Measurements from ENCODE around the gene CETP.
"Not testable (repeated sequence)": the region's sequence is repeated elsewhere in the genome, so short reads cannot be mapped to it uniquely, and the experiment has no call there.

Gene CETP

GRCh38 chr16:57000271-57001025 lies 38.7 kb downstream of the CETP start:
- DNase-seq: peak; percentile 58

- no peak for DNase-seq
Measured at GRCh38 chr16:57001026-57001679, 39.4 kb downstream of the CETP start.

GRCh38 chr16:57003439-57004386 lies 42.0 kb downstream of the CETP start:
- no peak for DNase-seq

- DNase-seq: no peak
Measured at GRCh38 chr16:57004387-57005250, 42.9 kb downstream of the CETP start.

- not testable (repeated sequence) for DNase-seq
Measured at GRCh38 chr16:57005597-57005996, 43.8 kb downstream of the CETP start.

- DNase-seq: no peak
Measured at GRCh38 chr16:57007050-57007449, 45.3 kb downstream of the CETP start.

GRCh38 chr16:57007530-57007929 lies 45.8 kb downstream of the CETP start:
- DNase-seq: no peak

- DNase-seq: no peak
Measured at GRCh38 chr16:57008440-57008839, 46.7 kb downstream of the CETP start.

- DNase-seq: no peak
Measured at GRCh38 chr16:57009643-57010170, 48.0 kb downstream of the CETP start.

- DNase-seq: no peak
Measured at GRCh38 chr16:57012353-57012752, 50.6 kb downstream of the CETP start.

- DNase-seq: peak; percentile 17
Measured at GRCh38 chr16:57013229-57013628, 51.5 kb downstream of the CETP start.

- no peak for DNase-seq
Measured at GRCh38 chr16:57013902-57014301, 52.2 kb downstream of the CETP start.

- no peak for DNase-seq
Measured at GRCh38 chr16:57016301-57016700, 54.6 kb downstream of the CETP start.

- DNase-seq: no peak
Measured at GRCh38 chr16:57016831-57017230, 55.1 kb downstream of the CETP start.

GRCh38 chr16:57017251-57017650 lies 55.5 kb downstream of the CETP start:
- DNase-seq: no peak

GRCh38 chr16:57019746-57020145 lies 58.0 kb downstream of the CETP start:
- DNase-seq: no peak

GRCh38 chr16:57020651-57021050 lies 58.9 kb downstream of the CETP start:
- no peak for DNase-seq

GRCh38 chr16:57021757-57022156 lies 60.0 kb downstream of the CETP start:
- DNase-seq: no peak

GRCh38 chr16:57022445-57022844 lies 60.7 kb downstream of the CETP start:
- no peak for DNase-seq

- DNase-seq: no peak
Measured at GRCh38 chr16:57023541-57024249, 61.9 kb downstream of the CETP start.

- no peak for DNase-seq
Measured at GRCh38 chr16:57024894-57025680, 63.3 kb downstream of the CETP start.

Measured in kidney glomerular epithelial cell (primary cell).